ENCODE data around the gene TMEM33. TPM values are rescaled to one million over a fixed set of nuclear protein-coding genes. Genes with fewer than 3 reads are reported as not detected.

TMEM33 gene
- total and polyA plus RNA-seq, 4 donors = 20.8 to 49.0 (median 31.7) TPM

DNA sequence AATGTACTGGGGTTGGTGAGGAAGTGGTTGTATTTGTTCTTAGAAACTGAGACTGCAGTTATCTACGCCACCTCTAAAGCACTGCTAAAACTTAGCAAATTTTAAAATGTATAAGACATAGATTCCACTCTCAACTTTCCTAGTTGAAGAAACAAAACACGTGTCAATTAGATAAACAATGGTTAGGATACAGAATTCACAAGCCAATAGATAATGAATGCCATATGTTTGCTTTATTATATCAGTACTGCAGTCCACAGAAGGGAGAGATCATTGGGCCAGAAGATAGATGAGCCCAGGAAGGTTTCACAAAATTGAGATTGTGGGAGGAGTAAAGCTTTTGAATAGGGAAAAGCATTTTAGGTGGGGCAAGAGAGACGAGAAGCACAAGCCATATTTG, 14.3 kb downstream of the TMEM33 start:
- Histone ChIP-seq H3K27me3 (ENCODE audit: control insufficient read depth in 4 of 4, insufficient read depth in 4 of 4, low read length in 3 of 4) (no peaks in the 10 kb centered on the region), H3K9me3 (ENCODE audit: control insufficient read depth in 4 of 4, low read length in 3 of 4) (no peaks in the 10 kb centered on the region), H3K36me3 (ENCODE audit: control insufficient read depth in 4 of 4, insufficient read depth in 3 of 4, low read depth in 1 of 4, low read length in 3 of 4) (peaks cover 4 to 41% (median 30%) of the 10 kb centered on the region in 4 donors), H3K9ac (ENCODE audit: low read depth in 1 of 2, low read length in 2 of 2) (no peak overlapping the region), H3K27ac (ENCODE audit: low read depth in 1 of 2, low read length in 2 of 2) (no peak overlapping the region), H3K4me3 (ENCODE audit: low read depth in 1 of 3, low read length in 3 of 3) (no peak overlapping the region), H3K4me1 (ENCODE audit: control insufficient read depth in 4 of 4, insufficient read depth in 4 of 4, low read length in 3 of 4) (no peaks in the 10 kb centered on the region)
- 89% methylated on average over 3 of the region's 3 CpGs for WGBS
- TF ChIP-seq, protein P1, sequence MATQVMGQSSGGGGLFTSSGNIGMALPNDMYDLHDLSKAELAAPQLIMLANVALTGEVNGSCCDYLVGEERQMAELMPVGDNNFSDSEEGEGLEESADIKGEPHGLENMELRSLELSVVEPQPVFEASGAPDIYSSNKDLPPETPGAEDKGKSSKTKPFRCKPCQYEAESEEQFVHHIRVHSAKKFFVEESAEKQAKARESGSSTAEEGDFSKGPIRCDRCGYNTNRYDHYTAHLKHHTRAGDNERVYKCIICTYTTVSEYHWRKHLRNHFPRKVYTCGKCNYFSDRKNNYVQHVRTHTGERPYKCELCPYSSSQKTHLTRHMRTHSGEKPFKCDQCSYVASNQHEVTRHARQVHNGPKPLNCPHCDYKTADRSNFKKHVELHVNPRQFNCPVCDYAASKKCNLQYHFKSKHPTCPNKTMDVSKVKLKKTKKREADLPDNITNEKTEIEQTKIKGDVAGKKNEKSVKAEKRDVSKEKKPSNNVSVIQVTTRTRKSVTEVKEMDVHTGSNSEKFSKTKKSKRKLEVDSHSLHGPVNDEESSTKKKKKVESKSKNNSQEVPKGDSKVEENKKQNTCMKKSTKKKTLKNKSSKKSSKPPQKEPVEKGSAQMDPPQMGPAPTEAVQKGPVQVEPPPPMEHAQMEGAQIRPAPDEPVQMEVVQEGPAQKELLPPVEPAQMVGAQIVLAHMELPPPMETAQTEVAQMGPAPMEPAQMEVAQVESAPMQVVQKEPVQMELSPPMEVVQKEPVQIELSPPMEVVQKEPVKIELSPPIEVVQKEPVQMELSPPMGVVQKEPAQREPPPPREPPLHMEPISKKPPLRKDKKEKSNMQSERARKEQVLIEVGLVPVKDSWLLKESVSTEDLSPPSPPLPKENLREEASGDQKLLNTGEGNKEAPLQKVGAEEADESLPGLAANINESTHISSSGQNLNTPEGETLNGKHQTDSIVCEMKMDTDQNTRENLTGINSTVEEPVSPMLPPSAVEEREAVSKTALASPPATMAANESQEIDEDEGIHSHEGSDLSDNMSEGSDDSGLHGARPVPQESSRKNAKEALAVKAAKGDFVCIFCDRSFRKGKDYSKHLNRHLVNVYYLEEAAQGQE (IDR thresholded peaks at IDR 0.05) = no peak
- TF ChIP-seq YY1 (IDR thresholded peaks at IDR 0.05) (no peak), RAD21 (IDR thresholded peaks at IDR 0.05) (no peak), TAF1 (conservative IDR thresholded peaks at IDR 0.05) (no peak), GABPA (IDR thresholded peaks at IDR 0.05 in 1 of 2, conservative IDR thresholded peaks at IDR 0.05 in 1 of 2) (no peak), HNF4A (conservative IDR thresholded peaks at IDR 0.05) (no peak), FOXA1 (IDR thresholded peaks at IDR 0.05) (no peak), EGR1 (IDR thresholded peaks at IDR 0.05; ENCODE audit: low read depth in 2 of 2) (no peak), RXRA (IDR thresholded peaks at IDR 0.05) (no peak), HNF4G (IDR thresholded peaks at IDR 0.05) (no peak), SP1 (IDR thresholded peaks at IDR 0.05) (no peak), JUND (IDR thresholded peaks at IDR 0.05) (no peak), NR2F2 (IDR thresholded peaks at IDR 0.05) (no peak), FOXA2 (IDR thresholded peaks at IDR 0.05) (no peak)
- TF ChIP-seq, protein P2, sequence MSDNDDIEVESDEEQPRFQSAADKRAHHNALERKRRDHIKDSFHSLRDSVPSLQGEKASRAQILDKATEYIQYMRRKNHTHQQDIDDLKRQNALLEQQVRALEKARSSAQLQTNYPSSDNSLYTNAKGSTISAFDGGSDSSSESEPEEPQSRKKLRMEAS (IDR thresholded peaks at IDR 0.05) = no peak
- TF ChIP-seq, protein P3, sequence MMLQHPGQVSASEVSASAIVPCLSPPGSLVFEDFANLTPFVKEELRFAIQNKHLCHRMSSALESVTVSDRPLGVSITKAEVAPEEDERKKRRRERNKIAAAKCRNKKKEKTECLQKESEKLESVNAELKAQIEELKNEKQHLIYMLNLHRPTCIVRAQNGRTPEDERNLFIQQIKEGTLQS (IDR thresholded peaks at IDR 0.05) = no peak
- TF ChIP-seq, protein P4, sequence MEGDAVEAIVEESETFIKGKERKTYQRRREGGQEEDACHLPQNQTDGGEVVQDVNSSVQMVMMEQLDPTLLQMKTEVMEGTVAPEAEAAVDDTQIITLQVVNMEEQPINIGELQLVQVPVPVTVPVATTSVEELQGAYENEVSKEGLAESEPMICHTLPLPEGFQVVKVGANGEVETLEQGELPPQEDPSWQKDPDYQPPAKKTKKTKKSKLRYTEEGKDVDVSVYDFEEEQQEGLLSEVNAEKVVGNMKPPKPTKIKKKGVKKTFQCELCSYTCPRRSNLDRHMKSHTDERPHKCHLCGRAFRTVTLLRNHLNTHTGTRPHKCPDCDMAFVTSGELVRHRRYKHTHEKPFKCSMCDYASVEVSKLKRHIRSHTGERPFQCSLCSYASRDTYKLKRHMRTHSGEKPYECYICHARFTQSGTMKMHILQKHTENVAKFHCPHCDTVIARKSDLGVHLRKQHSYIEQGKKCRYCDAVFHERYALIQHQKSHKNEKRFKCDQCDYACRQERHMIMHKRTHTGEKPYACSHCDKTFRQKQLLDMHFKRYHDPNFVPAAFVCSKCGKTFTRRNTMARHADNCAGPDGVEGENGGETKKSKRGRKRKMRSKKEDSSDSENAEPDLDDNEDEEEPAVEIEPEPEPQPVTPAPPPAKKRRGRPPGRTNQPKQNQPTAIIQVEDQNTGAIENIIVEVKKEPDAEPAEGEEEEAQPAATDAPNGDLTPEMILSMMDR (IDR thresholded peaks at IDR 0.05; ENCODE audit: low read depth, low read length, missing input control) = no peak
- TF ChIP-seq, protein P5, sequence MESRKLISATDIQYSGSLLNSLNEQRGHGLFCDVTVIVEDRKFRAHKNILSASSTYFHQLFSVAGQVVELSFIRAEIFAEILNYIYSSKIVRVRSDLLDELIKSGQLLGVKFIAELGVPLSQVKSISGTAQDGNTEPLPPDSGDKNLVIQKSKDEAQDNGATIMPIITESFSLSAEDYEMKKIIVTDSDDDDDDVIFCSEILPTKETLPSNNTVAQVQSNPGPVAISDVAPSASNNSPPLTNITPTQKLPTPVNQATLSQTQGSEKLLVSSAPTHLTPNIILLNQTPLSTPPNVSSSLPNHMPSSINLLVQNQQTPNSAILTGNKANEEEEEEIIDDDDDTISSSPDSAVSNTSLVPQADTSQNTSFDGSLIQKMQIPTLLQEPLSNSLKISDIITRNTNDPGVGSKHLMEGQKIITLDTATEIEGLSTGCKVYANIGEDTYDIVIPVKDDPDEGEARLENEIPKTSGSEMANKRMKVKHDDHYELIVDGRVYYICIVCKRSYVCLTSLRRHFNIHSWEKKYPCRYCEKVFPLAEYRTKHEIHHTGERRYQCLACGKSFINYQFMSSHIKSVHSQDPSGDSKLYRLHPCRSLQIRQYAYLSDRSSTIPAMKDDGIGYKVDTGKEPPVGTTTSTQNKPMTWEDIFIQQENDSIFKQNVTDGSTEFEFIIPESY (IDR thresholded peaks at IDR 0.05) = no peak
- no peak for DNase-seq (ENCODE audit: low spot score)
